PC-3 (cell line): Measurements from ENCODE around the gene CHAT.

Experiments used
- EZH2phosphoT487 ChIP-seq: fragments of 300-600 bp; sonication (generic); IDR thresholded peaks from 2 replicates; pipeline ENCODE4 v1.6.1; 2018; ENCODE audit warnings: mild to moderate bottlenecking, antibody characterized with exemption, low read length, borderline replicate concordance
- TF ChIP-seq, protein P1 (sequence below): fragments of 300-600 bp; sonication (generic); conservative IDR thresholded peaks from 2 replicates; pipeline ENCODE4 v1.5.1; 2017; ENCODE audit warnings: antibody characterized with exemption, low read depth, mild to moderate bottlenecking, low read length

GRCh38 chr10:49577182-49577925 lies 36.5 kb upstream of the CHAT start:
- TF ChIP-seq, protein P1, sequence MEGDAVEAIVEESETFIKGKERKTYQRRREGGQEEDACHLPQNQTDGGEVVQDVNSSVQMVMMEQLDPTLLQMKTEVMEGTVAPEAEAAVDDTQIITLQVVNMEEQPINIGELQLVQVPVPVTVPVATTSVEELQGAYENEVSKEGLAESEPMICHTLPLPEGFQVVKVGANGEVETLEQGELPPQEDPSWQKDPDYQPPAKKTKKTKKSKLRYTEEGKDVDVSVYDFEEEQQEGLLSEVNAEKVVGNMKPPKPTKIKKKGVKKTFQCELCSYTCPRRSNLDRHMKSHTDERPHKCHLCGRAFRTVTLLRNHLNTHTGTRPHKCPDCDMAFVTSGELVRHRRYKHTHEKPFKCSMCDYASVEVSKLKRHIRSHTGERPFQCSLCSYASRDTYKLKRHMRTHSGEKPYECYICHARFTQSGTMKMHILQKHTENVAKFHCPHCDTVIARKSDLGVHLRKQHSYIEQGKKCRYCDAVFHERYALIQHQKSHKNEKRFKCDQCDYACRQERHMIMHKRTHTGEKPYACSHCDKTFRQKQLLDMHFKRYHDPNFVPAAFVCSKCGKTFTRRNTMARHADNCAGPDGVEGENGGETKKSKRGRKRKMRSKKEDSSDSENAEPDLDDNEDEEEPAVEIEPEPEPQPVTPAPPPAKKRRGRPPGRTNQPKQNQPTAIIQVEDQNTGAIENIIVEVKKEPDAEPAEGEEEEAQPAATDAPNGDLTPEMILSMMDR: no peak
- TF ChIP-seq EZH2phosphoT487: no peak
